Parathyroid adenoma (tissue), 2 donors: Measurements from ENCODE around the gene TMEM135.

ENCODE experiments used
- H2AFZ ChIP-seq: fragments of 300-600 bp; sonication (generic); one replicate; pipeline ENCODE4 v1.7.0; 2017; ENCODE audit warnings: antibody characterized with exemption, mild to moderate bottlenecking
- H3K27ac ChIP-seq: fragments of 300-600 bp; sonication (generic); one replicate; pipeline ENCODE4 v1.7.0; 2017
- H3K27me3 ChIP-seq: fragments of 300-600 bp; sonication (generic); one replicate; pipeline ENCODE4 v1.7.0; 2017; ENCODE audit warnings: low read length; ENCODE audit not compliant: control insufficient read depth, insufficient read depth
- H3K36me3 ChIP-seq: fragments of 300-600 bp; sonication (generic); one replicate; pipeline ENCODE4 v1.7.0; 2017; ENCODE audit warnings: low read length; ENCODE audit not compliant: control insufficient read depth, insufficient read depth
- H3K4me1 ChIP-seq: fragments of 300-600 bp; sonication (generic); one replicate; pipeline ENCODE4 v1.7.0; 2017; ENCODE audit warnings: control low read depth
- H3K4me2 ChIP-seq: fragments of 300-600 bp; sonication (generic); one replicate; pipeline ENCODE4 v1.7.0; 2017; ENCODE audit warnings: low read length
- H3K4me3 ChIP-seq: fragments of 300-600 bp; sonication (generic); one replicate; pipeline ENCODE4 v1.7.0; 2017; ENCODE audit warnings: low read depth, low read length
- H3K79me2 ChIP-seq: fragments of 300-600 bp; sonication (generic); one replicate; pipeline ENCODE4 v1.7.0; 2017; ENCODE audit warnings: control low read depth
- H3K9ac ChIP-seq: fragments of 300-600 bp; sonication (generic); one replicate; pipeline ENCODE4 v1.7.0; 2017; ENCODE audit warnings: mild to moderate bottlenecking
- H3K9me3 ChIP-seq: fragments of 300-600 bp; sonication (generic); one replicate; pipeline ENCODE4 v1.7.0; 2017; ENCODE audit warnings: low read length; ENCODE audit not compliant: control insufficient read depth
- CTCF ChIP-seq: fragments of 300-600 bp; sonication (generic); IDR thresholded peaks from one replicate; pipeline ENCODE4 v1.7.0; 2017; ENCODE audit warnings: antibody characterized with exemption, mild to moderate bottlenecking
- donor health status: primary hyperparathyroidism.

Gene TMEM135

GRCh38 chr11:87219266-87219665 is 181.5 kb downstream of the TMEM135 start:
- H3K36me3 ChIP-seq: no peaks in the 10 kb centered on the region
- H3K4me1 ChIP-seq: no peaks in the 10 kb centered on the region
- H3K27me3 ChIP-seq: no peaks in the 10 kb centered on the region
- H3K4me2 ChIP-seq: no peak overlapping the region
- H3K9me3 ChIP-seq: no peaks in the 10 kb centered on the region
- H3K27ac ChIP-seq: no peak overlapping the region
- no peak overlapping the region for H2AFZ ChIP-seq
- H3K79me2 ChIP-seq: no peaks in the 10 kb centered on the region
- no peak overlapping the region for H3K4me3 ChIP-seq
- no peak overlapping the region for H3K9ac ChIP-seq
- no peak for TF ChIP-seq CTCF

- Histone ChIP-seq H3K27me3 (no peaks in the 10 kb centered on the region), H3K9ac (no peak overlapping the region), H3K4me1 (no peaks in the 10 kb centered on the region), H3K27ac (no peak overlapping the region), H3K9me3 (no peaks in the 10 kb centered on the region), H3K36me3 (no peaks in the 10 kb centered on the region), H3K4me2 (no peak overlapping the region), H3K79me2 (no peaks in the 10 kb centered on the region), H3K4me3 (no peak overlapping the region), H2AFZ (no peak overlapping the region)
- no peak for TF ChIP-seq CTCF
These were observed 186.1 kb downstream of the TMEM135 start for GRCh38 chr11:87223816-87224215.

- no peak overlapping the region for H3K9ac ChIP-seq
- H3K27ac ChIP-seq: no peak overlapping the region
- H3K9me3 ChIP-seq: no peaks in the 10 kb centered on the region
- no peak for TF ChIP-seq CTCF
- no peaks in the 10 kb centered on the region for H3K79me2 ChIP-seq
- no peaks in the 10 kb centered on the region for H3K36me3 ChIP-seq
- no peak overlapping the region for H2AFZ ChIP-seq
- H3K4me1 ChIP-seq: no peaks in the 10 kb centered on the region
- H3K27me3 ChIP-seq: no peaks in the 10 kb centered on the region
- H3K4me2 ChIP-seq: no peak overlapping the region
- H3K4me3 ChIP-seq: no peak overlapping the region
These were observed 186.8 kb downstream of the TMEM135 start for GRCh38 chr11:87224486-87224885.

- H3K79me2 ChIP-seq: no peaks in the 10 kb centered on the region
- no peak for TF ChIP-seq CTCF
- H3K9me3 ChIP-seq: no peaks in the 10 kb centered on the region
- H2AFZ ChIP-seq: no peak overlapping the region
- no peak overlapping the region for H3K27ac ChIP-seq
- no peak overlapping the region for H3K9ac ChIP-seq
- H3K4me1 ChIP-seq: no peaks in the 10 kb centered on the region
- H3K36me3 ChIP-seq: no peaks in the 10 kb centered on the region
- no peaks in the 10 kb centered on the region for H3K27me3 ChIP-seq
- no peak overlapping the region for H3K4me3 ChIP-seq
- no peak overlapping the region for H3K4me2 ChIP-seq
These were observed 191.1 kb downstream of the TMEM135 start for GRCh38 chr11:87228820-87229219.

- Histone ChIP-seq H3K9me3 (no peaks in the 10 kb centered on the region), H3K4me3 (no peak overlapping the region), H3K27me3 (no peaks in the 10 kb centered on the region), H3K4me2 (no peak overlapping the region), H3K4me1 (no peaks in the 10 kb centered on the region), H3K36me3 (no peaks in the 10 kb centered on the region), H3K79me2 (no peaks in the 10 kb centered on the region), H3K9ac (no peak overlapping the region), H2AFZ (no peak overlapping the region), H3K27ac (no peak overlapping the region)
- no peak for TF ChIP-seq CTCF
These were observed 193.3 kb downstream of the TMEM135 start for GRCh38 chr11:87230995-87231394.
